ENCODE results near the gene SRGN. TPM values are rescaled to one million over a fixed set of nuclear protein-coding genes. Genes with fewer than 3 reads are reported as not detected.

The SRGN gene
- total RNA-seq, 3 donors from 2014 or later, result 15.6 to 54.6 (median 43.9) TPM

DNA sequence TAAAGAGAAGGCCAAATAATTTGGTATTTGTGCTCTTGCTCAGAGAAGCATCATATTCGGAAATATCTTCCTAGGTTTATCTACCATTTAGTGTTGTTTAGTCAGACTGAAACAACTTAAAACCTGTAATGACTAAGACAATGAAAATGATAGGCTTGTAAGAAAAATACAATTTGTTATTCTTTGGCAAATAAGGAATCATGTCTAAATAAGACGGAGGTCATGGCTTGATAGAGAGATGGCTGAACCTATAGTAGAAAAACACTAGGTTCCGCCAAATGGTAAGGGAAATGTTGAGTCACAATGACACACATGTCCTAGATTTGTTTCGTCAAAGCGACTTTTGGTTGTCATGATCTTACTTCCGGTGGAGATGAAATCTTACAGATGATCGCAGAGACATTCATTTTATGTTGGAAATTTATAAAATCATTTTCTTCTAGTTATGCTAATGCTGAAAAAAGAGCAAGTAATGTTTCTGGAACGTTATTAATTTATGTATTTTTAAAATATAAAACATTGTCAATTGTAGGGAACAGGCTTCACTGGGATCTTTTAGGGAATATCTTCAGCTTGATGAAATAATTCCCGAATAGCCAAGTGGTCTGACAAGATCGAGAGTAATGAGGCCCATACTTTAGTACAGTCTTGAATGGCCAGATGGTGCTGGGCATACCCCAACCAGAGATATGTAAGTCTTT is 1.0 kb downstream of the SRGN start:
- intact Hi-C loops (cut with DNase I, micrococcal nuclease), result loop anchor here in 1 of 2 donors (10.0 kb wide), 1 partner anchor 84 kb away; no protein-coding TSS in a partner anchor
- DNase-seq (peak in 1 of 3 donors; percentile 33), ATAC-seq (peak; percentile 50)
- Histone ChIP-seq H3K9me3 (no peaks in the 10 kb centered on the region), H3K4me1 (ENCODE audit: low read depth) (no peaks in the 10 kb centered on the region), H3K36me3 (ENCODE audit: low read depth) (no peaks in the 10 kb centered on the region), H3K4me3 (no peak overlapping the region)
- TF ChIP-seq, protein P1, sequence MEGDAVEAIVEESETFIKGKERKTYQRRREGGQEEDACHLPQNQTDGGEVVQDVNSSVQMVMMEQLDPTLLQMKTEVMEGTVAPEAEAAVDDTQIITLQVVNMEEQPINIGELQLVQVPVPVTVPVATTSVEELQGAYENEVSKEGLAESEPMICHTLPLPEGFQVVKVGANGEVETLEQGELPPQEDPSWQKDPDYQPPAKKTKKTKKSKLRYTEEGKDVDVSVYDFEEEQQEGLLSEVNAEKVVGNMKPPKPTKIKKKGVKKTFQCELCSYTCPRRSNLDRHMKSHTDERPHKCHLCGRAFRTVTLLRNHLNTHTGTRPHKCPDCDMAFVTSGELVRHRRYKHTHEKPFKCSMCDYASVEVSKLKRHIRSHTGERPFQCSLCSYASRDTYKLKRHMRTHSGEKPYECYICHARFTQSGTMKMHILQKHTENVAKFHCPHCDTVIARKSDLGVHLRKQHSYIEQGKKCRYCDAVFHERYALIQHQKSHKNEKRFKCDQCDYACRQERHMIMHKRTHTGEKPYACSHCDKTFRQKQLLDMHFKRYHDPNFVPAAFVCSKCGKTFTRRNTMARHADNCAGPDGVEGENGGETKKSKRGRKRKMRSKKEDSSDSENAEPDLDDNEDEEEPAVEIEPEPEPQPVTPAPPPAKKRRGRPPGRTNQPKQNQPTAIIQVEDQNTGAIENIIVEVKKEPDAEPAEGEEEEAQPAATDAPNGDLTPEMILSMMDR (IDR thresholded peaks at IDR 0.05), result no peak

DNA sequence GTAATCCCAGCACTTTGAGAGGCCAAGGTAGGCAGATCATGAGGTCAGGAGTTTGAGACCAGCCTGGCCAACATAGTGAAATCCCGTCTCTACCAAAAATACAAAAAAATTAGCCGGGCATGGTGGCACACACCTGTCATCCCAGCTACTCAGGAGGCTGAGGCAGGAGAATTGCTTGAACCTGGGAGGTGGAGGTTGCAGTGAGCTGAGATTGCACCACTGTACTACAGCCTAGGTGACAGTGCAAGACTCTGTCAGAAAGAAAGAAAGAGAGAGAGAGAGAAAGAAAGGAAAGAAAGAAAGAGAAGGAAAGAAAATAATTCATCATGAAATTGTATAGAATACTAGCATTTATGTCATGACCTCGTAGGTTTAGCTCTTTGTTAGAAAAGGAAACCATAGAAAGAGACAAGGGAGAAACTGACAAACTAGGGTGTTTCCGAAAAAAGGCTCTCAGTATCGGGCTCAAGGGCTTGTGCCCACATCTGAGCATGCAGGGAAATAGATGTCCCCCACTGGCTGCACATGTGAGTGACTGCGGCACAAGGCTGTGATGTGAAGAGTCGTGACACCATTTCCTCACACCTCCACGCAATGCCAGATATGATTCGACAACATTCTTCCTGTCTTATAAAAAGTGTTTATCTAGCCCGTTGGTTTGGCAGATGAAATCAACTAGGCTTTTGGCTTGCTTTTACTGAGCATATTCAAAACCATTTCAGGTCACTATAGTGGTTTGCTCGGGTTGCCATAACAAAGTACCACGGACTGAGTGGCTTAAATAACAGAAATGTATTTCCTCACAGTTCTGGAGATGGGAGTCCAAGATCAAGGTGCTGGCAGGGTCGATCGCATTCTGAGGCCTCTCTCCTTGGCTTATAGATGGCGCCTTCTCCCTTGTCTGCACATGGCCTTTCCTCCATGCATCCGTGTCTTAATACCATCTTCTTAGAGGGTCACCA is 2.0 kb downstream of the SRGN start:
- no peaks in the 10 kb centered on the region for H3K36me3 ChIP-seq (ENCODE audit: low read depth)
- TF ChIP-seq, protein P1 (IDR thresholded peaks at IDR 0.05), result no peak
- DNase-seq, result peak in 2 of 3 donors; percentile 44 to 62
- H3K4me3 ChIP-seq, result no peak overlapping the region
- ATAC-seq, result peak; percentile 60
- H3K9me3 ChIP-seq, result no peaks in the 10 kb centered on the region
- H3K4me1 ChIP-seq (ENCODE audit: low read depth), result no peaks in the 10 kb centered on the region
- intact Hi-C loops (cut with DNase I, micrococcal nuclease), result loop anchor here (5.0 to 10.0 kb wide), 2 partner anchors 83 to 85 kb away; no protein-coding TSS in a partner anchor

DNA sequence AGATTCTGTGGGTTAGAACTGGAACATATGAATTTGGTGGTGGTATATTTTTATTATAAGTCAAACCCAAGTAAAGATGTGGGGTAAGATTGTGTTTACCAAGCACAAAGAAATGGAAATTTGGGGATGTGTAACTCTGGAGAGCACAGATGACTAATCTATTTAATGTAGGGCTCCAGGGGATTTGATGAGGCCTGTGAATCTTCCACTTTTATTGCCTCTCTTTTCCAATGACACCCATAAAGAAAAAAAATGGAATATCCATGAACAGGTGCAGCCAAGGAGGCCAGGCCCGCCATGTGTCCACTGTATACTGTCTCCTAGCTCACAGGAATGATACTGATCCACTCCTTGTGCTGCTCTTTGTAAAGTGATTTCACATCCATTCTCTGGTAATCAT is 2.8 kb downstream of the SRGN start:
- Histone ChIP-seq H3K36me3 (ENCODE audit: low read depth) (no peaks in the 10 kb centered on the region), H3K9me3 (no peaks in the 10 kb centered on the region), H3K4me1 (ENCODE audit: low read depth) (no peaks in the 10 kb centered on the region), H3K4me3 (no peak overlapping the region)
- intact Hi-C loops (cut with DNase I, micrococcal nuclease), result loop anchor here in 1 of 2 donors (5.0 kb wide), 1 partner anchor 83 kb away; no protein-coding TSS in a partner anchor
- no peak for DNase-seq
- ATAC-seq, result no peak
- TF ChIP-seq, protein P1 (IDR thresholded peaks at IDR 0.05), result no peak

DNA sequence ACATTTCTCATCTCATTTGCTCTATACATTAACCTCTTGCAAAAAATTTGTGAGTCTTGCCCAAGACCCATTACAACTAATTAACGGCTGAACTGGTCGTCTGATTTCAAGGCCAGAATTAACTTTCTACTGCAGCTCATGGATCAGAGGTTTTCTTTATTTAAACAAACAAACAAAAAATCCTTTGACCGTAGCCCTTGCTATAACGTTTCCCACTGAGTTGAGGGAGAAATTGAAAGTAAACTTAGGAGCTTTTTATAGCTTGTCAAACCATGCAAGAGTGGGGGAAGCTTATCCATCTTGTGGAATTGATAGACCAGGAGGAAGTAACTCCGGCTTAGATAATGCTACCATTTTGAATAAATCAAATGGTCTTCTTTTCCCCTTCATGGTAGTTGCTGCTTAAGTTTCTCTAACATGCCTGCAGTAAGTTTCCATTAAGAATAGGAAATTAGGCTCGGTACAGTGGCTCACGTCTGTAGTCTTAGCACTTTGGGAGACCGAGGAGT is 3.3 kb downstream of the SRGN start:
- TF ChIP-seq, protein P1 (IDR thresholded peaks at IDR 0.05), result no peak
- no peaks in the 10 kb centered on the region for H3K36me3 ChIP-seq (ENCODE audit: low read depth)
- DNase-seq (no peak), ATAC-seq (no peak)
- no peaks in the 10 kb centered on the region for H3K4me1 ChIP-seq (ENCODE audit: low read depth)
- no peak overlapping the region for H3K4me3 ChIP-seq
- intact Hi-C loops (cut with DNase I, micrococcal nuclease), result loop anchor here in 1 of 2 donors (5.0 kb wide), 1 partner anchor 84 kb away; no protein-coding TSS in a partner anchor
- H3K9me3 ChIP-seq, result no peaks in the 10 kb centered on the region

Measured in mucosa of descending colon (tissue), 3 donors.